Measurements from ENCODE around the gene KDM4B. TPM values are rescaled to one million over a fixed set of nuclear protein-coding genes. Genes with fewer than 3 reads are reported as not detected.
A peak's percentile ranks its signal among the peaks of the same experiment; 100 is the strongest.

Gene KDM4B
- polyA plus RNA-seq, 3 donors = 6.4 to 22.7 (median 12.7) TPM

GRCh38 chr19:5131506-5132205, 162.7 kb downstream of the KDM4B start:
- intact Hi-C loops (cut with micrococcal nuclease) = no loop called here
- H3K27ac ChIP-seq (ENCODE audit: low read depth in 1 of 2, low read length in 2 of 2) = no peak overlapping the region
- H3K27me3 Mint-ChIP-seq (ENCODE audit: low read depth in 3 of 3) = peaks cover 4 to 39% (median 16%) of the 10 kb centered on the region in 3 donors
- H3K79me2 ChIP-seq (ENCODE audit: insufficient read depth, low read length) = no peaks in the 10 kb centered on the region
- 90% methylated on average over 12 of the region's 25 CpGs for WGBS (ENCODE audit: insufficient coverage)
- peaks cover 15% of the 10 kb centered on the region for H3K4me1 Mint-ChIP-seq
- no peak overlapping the region for H3K9ac ChIP-seq (ENCODE audit: insufficient read depth, low read length, poor library complexity, severe bottlenecking)
- no peak overlapping the region for H3K4me2 ChIP-seq (replicated peaks; ENCODE audit: extremely low read depth, low read length, poor library complexity, severe bottlenecking)
- no peak for TF ChIP-seq CTCF (IDR thresholded peaks at IDR 0.05)
- H3K4me3 ChIP-seq (replicated peaks in 1 of 3; ENCODE audit: low read depth in 2 of 3, low read length in 3 of 3) = no peak overlapping the region
- no peak for DNase-seq
- peaks cover 51% of the 10 kb centered on the region in 2 donors for H3K36me3 ChIP-seq (replicated peaks in 1 of 2; ENCODE audit: control insufficient read depth in 1 of 2, insufficient read depth in 2 of 2, low read length in 2 of 2)
- H3K27me3 ChIP-seq (ENCODE audit: control insufficient read depth in 2 of 2, insufficient read depth in 2 of 2, low read length in 2 of 2) = no peaks in the 10 kb centered on the region
- H3K27ac Mint-ChIP-seq = peak overlapping the region in 1 of 7 donors; percentile 63
- H3K4me1 ChIP-seq (ENCODE audit: control insufficient read depth in 1 of 2, insufficient read depth in 2 of 2, low read length in 2 of 2) = peaks cover 0 to 8% of the 10 kb centered on the region in 2 donors
- peaks cover 0 to 3% (median 0%) of the 10 kb centered on the region in 7 donors for H3K9me3 Mint-ChIP-seq
- no peaks in the 10 kb centered on the region for H3K9me3 ChIP-seq (replicated peaks in 1 of 2; ENCODE audit: control insufficient read depth in 1 of 2, insufficient read depth in 1 of 2, low read length in 2 of 2)
- H3K4me3 Mint-ChIP-seq = peak overlapping the region in 1 of 2 donors; percentile 27
- no peak overlapping the region for H2AFZ ChIP-seq (ENCODE audit: insufficient read depth, low read depth, low read length, poor library complexity, severe bottlenecking)
- H3K36me3 Mint-ChIP-seq = peaks cover 53 to 63% of the 10 kb centered on the region in 2 donors
- peaks cover 90% of the 10 kb centered on the region for H4K20me1 ChIP-seq (ENCODE audit: insufficient read depth, low read length)

- Mint-ChIP-seq H3K9me3 (peaks cover 0 to 3% (median 0%) of the 10 kb centered on the region in 7 donors), H3K4me3 (no peak overlapping the region), H3K27ac (no peak overlapping the region), H3K36me3 (peaks cover 58 to 68% of the 10 kb centered on the region in 2 donors), H3K4me1 (peaks cover 15% of the 10 kb centered on the region), H3K27me3 (ENCODE audit: low read depth in 3 of 3) (peaks cover 6 to 37% (median 16%) of the 10 kb centered on the region in 3 donors)
- TF ChIP-seq CTCF (IDR thresholded peaks at IDR 0.05) = no peak
- H3K27ac ChIP-seq (ENCODE audit: low read depth in 1 of 2, low read length in 2 of 2) = no peak overlapping the region
- peaks cover 90% of the 10 kb centered on the region for H4K20me1 ChIP-seq (ENCODE audit: insufficient read depth, low read length)
- no peak for DNase-seq
- no peak overlapping the region for H3K4me2 ChIP-seq (replicated peaks; ENCODE audit: extremely low read depth, low read length, poor library complexity, severe bottlenecking)
- no peak overlapping the region for H2AFZ ChIP-seq (ENCODE audit: insufficient read depth, low read depth, low read length, poor library complexity, severe bottlenecking)
- H3K27me3 ChIP-seq (ENCODE audit: control insufficient read depth in 2 of 2, insufficient read depth in 2 of 2, low read length in 2 of 2) = no peaks in the 10 kb centered on the region
- H3K4me1 ChIP-seq (ENCODE audit: control insufficient read depth in 1 of 2, insufficient read depth in 2 of 2, low read length in 2 of 2) = peaks cover 0 to 8% of the 10 kb centered on the region in 2 donors
- no peaks in the 10 kb centered on the region for H3K9me3 ChIP-seq (replicated peaks in 1 of 2; ENCODE audit: control insufficient read depth in 1 of 2, insufficient read depth in 1 of 2, low read length in 2 of 2)
- WGBS (ENCODE audit: insufficient coverage) = 91% methylated on average over 8 of the region's 8 CpGs
- no peak overlapping the region for H3K4me3 ChIP-seq (replicated peaks in 1 of 3; ENCODE audit: low read depth in 2 of 3, low read length in 3 of 3)
- intact Hi-C loops (cut with micrococcal nuclease) = no loop called here
- H3K9ac ChIP-seq (ENCODE audit: insufficient read depth, low read length, poor library complexity, severe bottlenecking) = no peak overlapping the region
- H3K79me2 ChIP-seq (ENCODE audit: insufficient read depth, low read length) = no peaks in the 10 kb centered on the region
- H3K36me3 ChIP-seq (replicated peaks in 1 of 2; ENCODE audit: control insufficient read depth in 1 of 2, insufficient read depth in 2 of 2, low read length in 2 of 2) = peaks cover 56% of the 10 kb centered on the region in 2 donors
Observed at GRCh38 chr19:5132206-5132560, 163.3 kb downstream of the KDM4B start.

Measured in CD14-positive monocyte (primary cell).